GM23338 (cell line): ENCODE results near the gene DHRS12. TPM values are rescaled to one million over a fixed set of nuclear protein-coding genes. Genes with fewer than 3 reads are reported as not detected.

Experiments
- ATAC-seq: fragments of 200-7000 bp; cut with Tn5 transposase; 3 replicates; pipeline ENCODE4 v1.9.1; 2020
- DNase-seq: peaks from one replicate; pipeline ENCODE4 v3.0.0-alpha.2; 2015; ENCODE audit warnings: low spot score
- H2AFZ ChIP-seq: fragments of 200-600 bp; sonication (generic); 2 replicates; pipeline ENCODE4 v1.8.0; 2016; ENCODE audit warnings: antibody characterized with exemption, mild to moderate bottlenecking, moderate library complexity
- H3F3A ChIP-seq: fragments of 200-600 bp; sonication (generic); replicated peaks from 2 replicates; pipeline ENCODE4 v1.8.0; 2017; ENCODE audit warnings: antibody characterized with exemption, mixed run types, low read depth
- H3K27ac ChIP-seq: fragments of 200-600 bp; sonication (generic); 2 replicates; pipeline ENCODE4 v1.6.1; 2016; ENCODE audit warnings: low read depth
- H3K27me3 ChIP-seq: fragments of 200-600 bp; sonication (generic); 2 replicates; pipeline ENCODE4 v1.8.0; 2016; ENCODE audit warnings: mild to moderate bottlenecking, mixed run types, moderate library complexity; ENCODE audit not compliant: insufficient read depth
- H3K36me3 ChIP-seq: fragments of 200-600 bp; sonication (generic); 2 replicates; pipeline ENCODE4 v1.8.0; 2016; ENCODE audit warnings: mild to moderate bottlenecking; ENCODE audit not compliant: insufficient read depth
- H3K4me1 ChIP-seq: fragments of 200-600 bp; sonication (generic); 2 replicates; pipeline ENCODE4 v1.8.0; 2016; ENCODE audit warnings: mild to moderate bottlenecking, moderate library complexity; ENCODE audit not compliant: insufficient read depth
- H3K4me2 ChIP-seq: fragments of 200-600 bp; sonication (generic); 2 replicates; pipeline ENCODE4 v1.7.1; 2017; ENCODE audit warnings: mixed run types
- H3K4me3 ChIP-seq: fragments of 200-600 bp; sonication (generic); 2 replicates; pipeline ENCODE4 v1.6.1; 2016; ENCODE audit warnings: mixed run types
- H3K79me2 ChIP-seq: fragments of 200-600 bp; sonication (generic); replicated peaks from 2 replicates; pipeline ENCODE4 v1.8.0; 2017; ENCODE audit warnings: mild to moderate bottlenecking; ENCODE audit not compliant: insufficient read depth
- H3K9me2 ChIP-seq: fragments of 200-600 bp; sonication (generic); 2 replicates; pipeline ENCODE4 v1.8.0; 2017; ENCODE audit not compliant: insufficient read depth
- H4K20me1 ChIP-seq: fragments of 200-600 bp; sonication (generic); replicated peaks from 2 replicates; pipeline ENCODE4 v1.8.0; 2017; ENCODE audit warnings: mild to moderate bottlenecking; ENCODE audit not compliant: insufficient read depth
- H3K27ac Mint-ChIP-seq: 2 replicates; pipeline ENCODE4 v1.8.0; 2020; ENCODE audit warnings: inconsistent platforms, mild to moderate bottlenecking, moderate library complexity, mixed read lengths
- H3K27me3 Mint-ChIP-seq: 3 replicates; pipeline ENCODE4 v1.8.0; 2022; ENCODE audit warnings: low read depth, mild to moderate bottlenecking, moderate library complexity, mixed read lengths, inconsistent platforms; ENCODE audit not compliant: insufficient read depth, poor library complexity
- H3K36me3 Mint-ChIP-seq: 3 replicates; pipeline ENCODE4 v1.8.0; 2021; ENCODE audit warnings: low read depth, mild to moderate bottlenecking, inconsistent platforms, moderate library complexity, mixed read lengths
- H3K4me1 Mint-ChIP-seq: 3 replicates; pipeline ENCODE4 v1.8.0; 2020; ENCODE audit warnings: mild to moderate bottlenecking, inconsistent platforms, mixed read lengths
- H3K4me3 Mint-ChIP-seq: 3 replicates; pipeline ENCODE4 v1.8.0; 2021; ENCODE audit warnings: moderate library complexity, mild to moderate bottlenecking, inconsistent platforms, mixed read lengths
- H3K9me3 Mint-ChIP-seq: 3 replicates; pipeline ENCODE4 v1.8.0; 2020; ENCODE audit warnings: moderate library complexity, mild to moderate bottlenecking, inconsistent platforms, mixed read lengths
- CREB1 ChIP-seq: fragments of 250-450 bp; sonication (Bioruptor Pico); IDR thresholded peaks from 2 replicates; pipeline ENCODE4 v1.5.0; 2020; ENCODE audit warnings: low read depth, mild to moderate bottlenecking, moderate library complexity
- EZH2 ChIP-seq: fragments of 200-600 bp; sonication (generic); IDR thresholded peaks from one replicate; pipeline ENCODE4 v1.8.0; 2017; ENCODE audit warnings: antibody characterized with exemption, mild to moderate bottlenecking, low read depth; ENCODE audit not compliant: unreplicated experiment
- EZH2phosphoT487 ChIP-seq: fragments of 200-600 bp; sonication (generic); IDR thresholded peaks from one replicate; pipeline ENCODE4 v1.8.1; 2018; ENCODE audit warnings: antibody characterized with exemption; ENCODE audit not compliant: unreplicated experiment
- JUNB ChIP-seq: IDR thresholded peaks from one replicate; pipeline ENCODE4 v1.6.1; 2016; ENCODE audit warnings: antibody characterized with exemption; ENCODE audit not compliant: unreplicated experiment
- NANOG ChIP-seq: IDR thresholded peaks from 2 replicates; pipeline ENCODE4 v1.6.1; 2016; ENCODE audit warnings: antibody characterized with exemption, borderline replicate concordance
- POLR2AphosphoS5 ChIP-seq: IDR thresholded peaks from 2 replicates; pipeline ENCODE4 v1.6.1; 2016; ENCODE audit warnings: antibody characterized with exemption, low read depth
- STAT1 ChIP-seq: IDR thresholded peaks from one replicate; pipeline ENCODE4 v1.6.1; 2016; ENCODE audit warnings: antibody characterized with exemption; ENCODE audit not compliant: unreplicated experiment
- ZNF114 ChIP-seq: fragments of 250-450 bp; sonication (Bioruptor Pico); IDR thresholded peaks from 2 replicates; pipeline ENCODE4 v1.5.0; 2020; ENCODE audit warnings: mild to moderate bottlenecking, moderate library complexity
- ZNF331 ChIP-seq: fragments of 250-450 bp; sonication (Bioruptor Pico); IDR thresholded peaks from 2 replicates; pipeline ENCODE4 v1.5.0; 2020; ENCODE audit warnings: low read depth, mild to moderate bottlenecking, moderate library complexity
- polyA plus RNA-seq: library from polyadenylated mRNA; unstranded; fragments of >200 nt; fragmentation: Nextera tagmentation; extraction: Ambion mirVana; gene quantifications from 2 replicates; pipeline ENCODE4 v1.2.1, GENCODE V29; 2016
- total RNA-seq: library from RNA; depleted of rRNA; stranded (reverse); fragments of >200 nt; shearing (Covaris generic); gene quantifications from 2 replicates; pipeline ENCODE4 v1.2.3, GENCODE V29; 2014
- TF ChIP-seq, protein P1 (sequence below): IDR thresholded peaks from one replicate; pipeline ENCODE4 v1.6.1; 2018; ENCODE audit warnings: antibody characterized with exemption; ENCODE audit not compliant: unreplicated experiment
- TF ChIP-seq, protein P2 (sequence below), 2 experiments: fragments of 200-600 bp in 1 of 2; sonication (generic) in 1 of 2; conservative IDR thresholded peaks; 2 replicates each; pipeline versions ENCODE4 v1.5.1 to v1.6.1; 2016 to 2017; ENCODE audit warnings: antibody characterized with exemption in 2 of 2, low read depth in 2 of 2, mild to moderate bottlenecking in 2 of 2, moderate library complexity in 1 of 2
- TF ChIP-seq, protein P3 (sequence below): IDR thresholded peaks from 2 replicates; pipeline ENCODE4 v1.6.1; 2016; ENCODE audit warnings: antibody characterized with exemption

DHRS12 gene
- total and polyA plus RNA-seq, 2 experiments from 2014 or later, result 4.6 to 12.2 TPM

DNA sequence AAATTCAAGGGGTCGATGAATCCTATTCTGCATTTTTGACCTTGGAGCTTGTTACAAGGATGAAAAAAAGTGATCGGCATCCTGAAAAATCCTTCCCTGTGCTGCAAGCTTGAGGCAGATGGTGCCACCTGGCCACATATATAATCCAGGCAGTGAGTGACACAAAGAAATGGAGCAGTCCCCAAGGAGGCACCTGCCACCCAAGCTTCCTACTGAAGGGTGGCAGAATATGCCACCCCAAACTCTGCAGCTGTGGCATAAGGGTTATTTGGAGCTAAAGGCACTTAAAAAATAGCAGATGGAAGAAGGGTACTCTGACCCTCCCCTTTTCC, 25.6 kb upstream of the DHRS12 start (continued):
- TF ChIP-seq JUNB, result no peak
- TF ChIP-seq ZNF114 (CRISPR knock-in tag), result no peak
- TF ChIP-seq NANOG, result no peak
- TF ChIP-seq, protein P1, sequence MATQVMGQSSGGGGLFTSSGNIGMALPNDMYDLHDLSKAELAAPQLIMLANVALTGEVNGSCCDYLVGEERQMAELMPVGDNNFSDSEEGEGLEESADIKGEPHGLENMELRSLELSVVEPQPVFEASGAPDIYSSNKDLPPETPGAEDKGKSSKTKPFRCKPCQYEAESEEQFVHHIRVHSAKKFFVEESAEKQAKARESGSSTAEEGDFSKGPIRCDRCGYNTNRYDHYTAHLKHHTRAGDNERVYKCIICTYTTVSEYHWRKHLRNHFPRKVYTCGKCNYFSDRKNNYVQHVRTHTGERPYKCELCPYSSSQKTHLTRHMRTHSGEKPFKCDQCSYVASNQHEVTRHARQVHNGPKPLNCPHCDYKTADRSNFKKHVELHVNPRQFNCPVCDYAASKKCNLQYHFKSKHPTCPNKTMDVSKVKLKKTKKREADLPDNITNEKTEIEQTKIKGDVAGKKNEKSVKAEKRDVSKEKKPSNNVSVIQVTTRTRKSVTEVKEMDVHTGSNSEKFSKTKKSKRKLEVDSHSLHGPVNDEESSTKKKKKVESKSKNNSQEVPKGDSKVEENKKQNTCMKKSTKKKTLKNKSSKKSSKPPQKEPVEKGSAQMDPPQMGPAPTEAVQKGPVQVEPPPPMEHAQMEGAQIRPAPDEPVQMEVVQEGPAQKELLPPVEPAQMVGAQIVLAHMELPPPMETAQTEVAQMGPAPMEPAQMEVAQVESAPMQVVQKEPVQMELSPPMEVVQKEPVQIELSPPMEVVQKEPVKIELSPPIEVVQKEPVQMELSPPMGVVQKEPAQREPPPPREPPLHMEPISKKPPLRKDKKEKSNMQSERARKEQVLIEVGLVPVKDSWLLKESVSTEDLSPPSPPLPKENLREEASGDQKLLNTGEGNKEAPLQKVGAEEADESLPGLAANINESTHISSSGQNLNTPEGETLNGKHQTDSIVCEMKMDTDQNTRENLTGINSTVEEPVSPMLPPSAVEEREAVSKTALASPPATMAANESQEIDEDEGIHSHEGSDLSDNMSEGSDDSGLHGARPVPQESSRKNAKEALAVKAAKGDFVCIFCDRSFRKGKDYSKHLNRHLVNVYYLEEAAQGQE, result no peak
- no peak for TF ChIP-seq STAT1
- TF ChIP-seq, protein P2, sequence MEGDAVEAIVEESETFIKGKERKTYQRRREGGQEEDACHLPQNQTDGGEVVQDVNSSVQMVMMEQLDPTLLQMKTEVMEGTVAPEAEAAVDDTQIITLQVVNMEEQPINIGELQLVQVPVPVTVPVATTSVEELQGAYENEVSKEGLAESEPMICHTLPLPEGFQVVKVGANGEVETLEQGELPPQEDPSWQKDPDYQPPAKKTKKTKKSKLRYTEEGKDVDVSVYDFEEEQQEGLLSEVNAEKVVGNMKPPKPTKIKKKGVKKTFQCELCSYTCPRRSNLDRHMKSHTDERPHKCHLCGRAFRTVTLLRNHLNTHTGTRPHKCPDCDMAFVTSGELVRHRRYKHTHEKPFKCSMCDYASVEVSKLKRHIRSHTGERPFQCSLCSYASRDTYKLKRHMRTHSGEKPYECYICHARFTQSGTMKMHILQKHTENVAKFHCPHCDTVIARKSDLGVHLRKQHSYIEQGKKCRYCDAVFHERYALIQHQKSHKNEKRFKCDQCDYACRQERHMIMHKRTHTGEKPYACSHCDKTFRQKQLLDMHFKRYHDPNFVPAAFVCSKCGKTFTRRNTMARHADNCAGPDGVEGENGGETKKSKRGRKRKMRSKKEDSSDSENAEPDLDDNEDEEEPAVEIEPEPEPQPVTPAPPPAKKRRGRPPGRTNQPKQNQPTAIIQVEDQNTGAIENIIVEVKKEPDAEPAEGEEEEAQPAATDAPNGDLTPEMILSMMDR (conservative IDR thresholded peaks at IDR 0.05; ENCODE audit: low read depth in 2 of 2), result no peak
- TF ChIP-seq EZH2phosphoT487, result no peak
- TF ChIP-seq, protein P3, sequence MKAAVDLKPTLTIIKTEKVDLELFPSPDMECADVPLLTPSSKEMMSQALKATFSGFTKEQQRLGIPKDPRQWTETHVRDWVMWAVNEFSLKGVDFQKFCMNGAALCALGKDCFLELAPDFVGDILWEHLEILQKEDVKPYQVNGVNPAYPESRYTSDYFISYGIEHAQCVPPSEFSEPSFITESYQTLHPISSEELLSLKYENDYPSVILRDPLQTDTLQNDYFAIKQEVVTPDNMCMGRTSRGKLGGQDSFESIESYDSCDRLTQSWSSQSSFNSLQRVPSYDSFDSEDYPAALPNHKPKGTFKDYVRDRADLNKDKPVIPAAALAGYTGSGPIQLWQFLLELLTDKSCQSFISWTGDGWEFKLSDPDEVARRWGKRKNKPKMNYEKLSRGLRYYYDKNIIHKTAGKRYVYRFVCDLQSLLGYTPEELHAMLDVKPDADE, result no peak

DNA sequence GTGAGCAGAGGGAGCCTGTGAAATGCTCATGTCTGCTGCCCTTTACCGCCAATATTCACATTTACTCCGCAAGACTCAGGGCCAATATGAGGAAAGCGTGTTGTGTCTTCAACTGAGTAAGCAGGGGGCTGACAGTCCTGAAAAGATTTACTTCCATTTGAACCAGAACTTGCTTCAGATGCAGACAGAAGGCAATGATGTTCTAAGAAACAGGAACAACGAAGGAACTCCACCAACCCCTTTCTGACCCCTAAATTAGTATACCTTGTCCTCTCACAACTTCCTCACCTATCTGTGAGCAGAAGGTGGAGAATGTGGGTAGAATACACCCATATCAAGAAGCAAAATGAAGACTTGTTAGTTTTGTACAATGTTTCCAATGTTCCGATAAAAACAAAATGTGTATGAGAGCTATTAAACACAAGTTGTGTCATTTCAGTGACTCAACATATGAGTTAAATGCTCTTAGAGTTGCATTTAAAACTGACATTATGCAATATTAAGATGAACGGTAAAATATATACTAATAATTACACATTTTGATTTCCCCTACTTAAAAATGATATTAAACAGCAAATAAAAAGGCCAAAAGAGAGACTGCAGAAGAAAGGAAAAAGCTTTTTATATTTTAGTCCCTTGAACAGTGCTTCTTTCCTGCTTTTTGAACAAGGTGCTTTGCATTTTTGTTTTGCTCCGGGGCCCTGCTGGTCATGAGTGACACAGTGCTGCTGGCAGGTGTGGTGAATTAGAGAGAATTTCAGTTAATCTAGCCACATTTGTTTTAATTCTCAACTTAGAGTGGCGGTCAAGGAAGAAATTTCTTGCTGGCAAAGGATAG, 25.0 kb upstream of the DHRS12 start:
- Histone ChIP-seq H3K4me2 (no peak overlapping the region), H3K36me3 (no peaks in the 10 kb centered on the region), H2AFZ (no peak overlapping the region), H3F3A (no peaks in the 10 kb centered on the region), H3K9me2 (no peaks in the 10 kb centered on the region), H3K27ac (no peak overlapping the region), H3K79me2 (no peaks in the 10 kb centered on the region), H4K20me1 (no peaks in the 10 kb centered on the region), H3K4me1 (0 out of 2 replicates have a peak, but pooled peaks cover 3% of the 10 kb centered on the region), H3K4me3 (no peak overlapping the region), H3K27me3 (no peaks in the 10 kb centered on the region)
- ATAC-seq, result no peak
- Mint-ChIP-seq H3K27me3 (no peaks in the 10 kb centered on the region), H3K4me1 (peaks cover 16% of the 10 kb centered on the region; the same call in 2 of the 3 replicates), H3K27ac (no peak overlapping the region), H3K4me3 (no peak overlapping the region), H3K36me3 (no peaks in the 10 kb centered on the region), H3K9me3 (no peaks in the 10 kb centered on the region)
- DNase-seq, result no peak
- TF ChIP-seq, protein P3, result no peak
- TF ChIP-seq, protein P1, result no peak
- TF ChIP-seq EZH2phosphoT487, result no peak
- TF ChIP-seq ZNF114 (CRISPR knock-in tag), result no peak
- no peak for TF ChIP-seq JUNB
- TF ChIP-seq EZH2, result no peak
- TF ChIP-seq STAT1, result no peak
- TF ChIP-seq NANOG, result no peak
- TF ChIP-seq ZNF331 (CRISPR knock-in tag), result no peak
- TF ChIP-seq, protein P2 (conservative IDR thresholded peaks at IDR 0.05; ENCODE audit: low read depth in 2 of 2), result no peak
- no peak for TF ChIP-seq POLR2AphosphoS5
- TF ChIP-seq CREB1 (CRISPR knock-in tag), result no peak
